Measurements from ENCODE around the gene RPL29.

The RPL29 gene

DNA sequence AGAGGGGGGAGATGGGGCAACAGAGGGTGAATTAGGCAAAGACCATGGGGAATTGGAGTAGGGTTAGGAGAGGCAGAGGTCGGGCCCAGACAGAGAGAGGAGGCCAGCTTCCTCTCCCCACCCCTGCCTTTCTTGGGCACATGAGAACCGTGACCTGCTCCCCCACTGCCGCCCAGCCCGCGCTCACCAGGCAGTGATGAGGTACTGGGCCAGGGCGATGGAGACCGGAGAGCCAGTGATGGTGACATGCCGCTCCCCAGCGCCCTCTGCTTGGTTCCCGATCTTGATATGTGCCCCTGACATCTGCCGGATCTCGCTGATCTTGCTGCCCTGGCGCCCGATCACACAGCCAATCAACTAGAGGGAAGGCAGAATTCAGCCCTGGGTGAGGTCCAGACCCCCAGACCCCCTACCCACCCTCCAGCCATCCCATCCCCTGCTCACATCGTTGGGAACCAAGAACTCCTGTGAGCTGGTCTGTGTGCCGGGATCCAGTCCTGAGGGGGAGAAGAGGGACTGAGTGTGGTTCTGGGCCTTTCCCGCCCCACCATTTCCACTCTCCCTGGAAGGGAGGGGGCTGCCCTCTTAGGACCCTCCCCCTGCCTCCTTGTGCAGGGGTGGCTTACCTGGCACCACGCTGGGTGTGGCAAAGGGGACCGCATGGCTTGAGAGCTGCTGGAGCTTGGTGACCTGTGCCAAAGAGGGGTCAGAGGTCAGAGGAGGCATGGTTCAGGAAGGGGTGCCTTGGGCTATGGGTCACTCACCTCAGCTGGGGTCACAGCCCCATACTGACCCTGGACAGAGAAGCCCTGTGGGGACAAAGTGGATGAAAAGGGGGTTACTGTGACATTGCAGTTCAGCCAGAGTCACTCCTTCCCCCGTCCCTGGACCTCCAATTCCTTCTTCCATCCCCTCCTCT is 36.8 kb downstream of the RPL29 start:
- FAIRE-seq, result no peak
- no peak for DNase-seq (ENCODE audit: insufficient read length)
- TF ChIP-seq POLR2AphosphoS5 (IDR thresholded peaks at IDR 0.05; ENCODE audit: low read depth, low read length), result no peak
- TF ChIP-seq TAF1 (IDR thresholded peaks at IDR 0.05; ENCODE audit: borderline replicate concordance, low read depth, low read length), result no peak
- no peak for TF ChIP-seq POLR2A (IDR thresholded peaks at IDR 0.05; ENCODE audit: low read depth, low read length)

DNA sequence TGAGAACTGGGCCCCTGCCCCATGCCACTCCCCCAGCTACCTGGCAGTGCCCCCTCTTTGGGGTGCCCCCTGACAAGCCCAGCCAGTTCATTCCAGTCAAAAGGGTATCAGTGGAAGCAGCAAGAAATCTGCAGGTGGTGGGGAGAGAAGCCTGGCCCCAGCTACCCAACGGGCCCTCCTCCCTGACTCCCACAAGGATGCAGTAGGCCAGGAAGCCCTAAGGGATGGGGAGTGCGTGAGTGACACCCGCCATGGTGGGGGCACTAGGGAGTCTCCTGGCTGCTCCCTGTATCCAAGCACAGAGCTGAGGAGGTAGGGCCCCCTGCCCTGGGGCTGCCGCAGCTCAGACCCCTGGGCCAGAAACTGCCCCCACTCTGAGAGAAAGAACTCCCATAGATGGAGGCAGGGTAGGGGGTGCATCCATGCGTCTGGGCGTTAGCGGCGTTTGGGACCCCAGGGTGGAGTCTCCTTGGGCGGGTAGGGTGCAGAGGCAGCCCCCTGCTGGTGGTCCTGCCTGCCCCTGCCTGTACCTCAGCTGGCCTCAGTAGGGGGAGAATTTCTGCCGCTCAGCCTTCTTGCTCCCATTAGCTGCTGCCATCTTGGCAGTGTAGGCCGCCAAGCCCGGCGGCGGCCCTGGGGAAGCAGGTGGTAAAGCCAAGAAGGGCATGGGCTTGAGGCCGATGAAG is 38.0 kb downstream of the RPL29 start:
- no peak for TF ChIP-seq POLR2A (IDR thresholded peaks at IDR 0.05; ENCODE audit: low read depth, low read length)
- TF ChIP-seq TAF1 (IDR thresholded peaks at IDR 0.05; ENCODE audit: borderline replicate concordance, low read depth, low read length), result no peak
- TF ChIP-seq POLR2AphosphoS5 (IDR thresholded peaks at IDR 0.05; ENCODE audit: low read depth, low read length), result no peak
- no peak for DNase-seq (ENCODE audit: insufficient read length)
- FAIRE-seq, result no peak

DNA sequence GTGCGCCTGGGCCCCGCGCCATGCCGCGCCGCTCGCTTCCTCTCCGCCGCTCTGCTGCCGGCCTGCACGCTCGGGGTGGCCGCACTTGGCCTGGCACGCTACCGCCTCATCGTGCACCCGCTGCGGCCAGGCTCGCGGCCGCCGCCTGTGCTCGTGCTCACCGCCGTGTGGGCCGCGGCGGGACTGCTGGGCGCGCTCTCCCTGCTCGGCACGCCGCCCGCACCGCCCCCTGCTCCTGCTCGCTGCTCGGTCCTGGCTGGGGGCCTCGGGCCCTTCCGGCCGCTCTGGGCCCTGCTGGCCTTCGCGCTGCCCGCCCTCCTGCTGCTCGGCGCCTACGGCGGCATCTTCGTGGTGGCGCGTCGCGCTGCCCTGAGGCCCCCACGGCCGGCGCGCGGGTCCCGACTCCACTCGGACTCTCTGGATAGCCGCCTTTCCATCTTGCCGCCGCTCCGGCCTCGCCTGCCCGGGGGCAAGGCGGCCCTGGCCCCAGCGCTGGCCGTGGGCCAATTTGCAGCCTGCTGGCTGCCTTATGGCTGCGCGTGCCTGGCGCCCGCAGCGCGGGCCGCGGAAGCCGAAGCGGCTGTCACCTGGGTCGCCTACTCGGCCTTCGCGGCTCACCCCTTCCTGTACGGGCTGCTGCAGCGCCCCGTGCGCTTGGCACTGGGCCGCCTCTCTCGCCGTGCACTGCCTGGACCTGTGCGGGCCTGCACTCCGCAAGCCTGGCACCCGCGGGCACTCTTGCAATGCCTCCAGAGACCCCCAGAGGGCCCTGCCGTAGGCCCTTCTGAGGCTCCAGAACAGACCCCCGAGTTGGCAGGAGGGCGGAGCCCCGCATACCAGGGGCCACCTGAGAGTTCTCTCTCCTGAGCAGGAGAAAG is 39.6 kb downstream of the RPL29 start:
- TF ChIP-seq TAF1 (IDR thresholded peaks at IDR 0.05; ENCODE audit: borderline replicate concordance, low read depth, low read length) (no peak), POLR2AphosphoS5 (IDR thresholded peaks at IDR 0.05; ENCODE audit: low read depth, low read length) (no peak)
- FAIRE-seq (no peak), DNase-seq (ENCODE audit: insufficient read length) (no peak)

DNA sequence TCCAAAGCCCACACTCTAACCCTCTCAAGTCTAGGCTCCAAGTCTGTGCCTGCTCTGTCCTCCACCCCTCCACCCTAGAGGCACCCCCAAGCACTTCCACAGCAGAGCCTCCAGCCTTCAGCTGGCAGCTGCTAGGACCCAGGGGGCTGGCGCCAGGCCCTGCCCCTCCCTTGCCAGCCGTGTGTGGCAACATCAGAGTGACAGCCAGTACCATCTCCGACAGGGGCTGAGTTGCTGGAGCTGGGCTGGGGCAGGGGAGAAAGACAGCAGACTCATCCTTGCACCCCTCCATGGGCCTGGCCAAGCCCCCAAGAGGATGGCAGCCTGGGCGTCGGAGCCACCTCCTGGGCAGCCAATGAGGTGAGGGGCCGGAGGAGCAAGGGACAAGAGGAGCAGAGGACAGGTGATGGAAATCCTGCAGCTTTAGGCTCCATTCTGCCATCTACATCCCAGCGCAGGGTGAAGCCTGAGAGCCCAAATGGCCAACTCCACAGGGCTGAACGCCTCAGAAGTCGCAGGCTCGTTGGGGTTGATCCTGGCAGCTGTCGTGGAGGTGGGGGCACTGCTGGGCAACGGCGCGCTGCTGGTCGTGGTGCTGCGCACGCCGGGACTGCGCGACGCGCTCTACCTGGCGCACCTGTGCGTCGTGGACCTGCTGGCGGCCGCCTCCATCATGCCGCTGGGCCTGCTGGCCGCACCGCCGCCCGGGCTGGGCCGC is 40.4 kb downstream of the RPL29 start, which contains the start of gene GPR62:
GPR62 (plus strand) TSS at position 207 of the 718 bp plus-strand sequence; CDS start at position 479, 272 bp downstream.
- TF ChIP-seq POLR2AphosphoS5 (IDR thresholded peaks at IDR 0.05; ENCODE audit: low read depth, low read length) (no peak), POLR2A (IDR thresholded peaks at IDR 0.05; ENCODE audit: low read depth, low read length) (no peak), TAF1 (IDR thresholded peaks at IDR 0.05; ENCODE audit: borderline replicate concordance, low read depth, low read length) (no peak)
- DNase-seq (ENCODE audit: insufficient read length), result no peak
- no peak for FAIRE-seq

DNA sequence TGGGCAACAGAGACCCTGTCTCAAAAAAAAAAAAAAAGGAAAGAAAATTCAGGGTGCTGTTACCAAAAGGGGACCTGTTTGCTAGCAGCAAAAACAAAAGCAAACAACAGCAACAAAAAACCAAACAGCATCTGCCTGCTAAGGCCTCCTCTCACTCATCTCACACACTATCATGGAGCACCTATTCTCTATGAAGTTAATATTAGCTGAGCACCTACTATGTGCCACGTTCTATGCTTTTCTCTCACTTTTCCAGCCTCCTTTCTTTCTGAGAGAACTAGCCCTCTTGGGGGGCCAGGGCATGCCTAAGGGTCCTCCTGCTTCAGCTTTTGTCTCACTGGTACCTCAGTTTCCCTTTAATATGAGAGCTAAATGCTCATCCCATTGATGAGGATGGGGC is 41.0 kb downstream of the RPL29 start:
- DNase-seq (ENCODE audit: insufficient read length) (no peak), FAIRE-seq (no peak)
- TF ChIP-seq POLR2A (IDR thresholded peaks at IDR 0.05; ENCODE audit: low read depth, low read length), result no peak
- TF ChIP-seq TAF1 (IDR thresholded peaks at IDR 0.05; ENCODE audit: borderline replicate concordance, low read depth, low read length), result no peak
- TF ChIP-seq POLR2AphosphoS5 (IDR thresholded peaks at IDR 0.05; ENCODE audit: low read depth, low read length), result no peak

DNA sequence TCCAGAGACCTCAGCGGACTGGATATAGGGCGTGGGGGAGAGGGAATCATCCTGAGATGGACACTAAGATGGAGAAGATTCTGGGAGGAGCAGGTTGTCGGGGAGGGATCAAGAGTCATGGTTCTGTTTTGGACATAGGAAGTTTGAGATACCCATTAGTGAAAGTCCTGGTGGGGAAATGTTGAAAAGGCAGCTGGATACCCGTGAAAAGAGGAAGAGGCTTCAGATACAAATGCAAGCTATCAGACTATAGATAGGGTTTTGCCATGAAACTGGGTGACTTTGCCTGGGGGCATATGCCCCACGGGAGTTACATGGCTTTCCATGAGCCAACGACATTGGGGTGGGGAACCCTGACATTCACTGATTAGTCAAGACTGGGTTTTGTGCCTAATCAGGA is 41.6 kb downstream of the RPL29 start:
- no peak for FAIRE-seq
- TF ChIP-seq POLR2A (IDR thresholded peaks at IDR 0.05; ENCODE audit: low read depth, low read length) (no peak), TAF1 (IDR thresholded peaks at IDR 0.05; ENCODE audit: borderline replicate concordance, low read depth, low read length) (no peak)

DNA sequence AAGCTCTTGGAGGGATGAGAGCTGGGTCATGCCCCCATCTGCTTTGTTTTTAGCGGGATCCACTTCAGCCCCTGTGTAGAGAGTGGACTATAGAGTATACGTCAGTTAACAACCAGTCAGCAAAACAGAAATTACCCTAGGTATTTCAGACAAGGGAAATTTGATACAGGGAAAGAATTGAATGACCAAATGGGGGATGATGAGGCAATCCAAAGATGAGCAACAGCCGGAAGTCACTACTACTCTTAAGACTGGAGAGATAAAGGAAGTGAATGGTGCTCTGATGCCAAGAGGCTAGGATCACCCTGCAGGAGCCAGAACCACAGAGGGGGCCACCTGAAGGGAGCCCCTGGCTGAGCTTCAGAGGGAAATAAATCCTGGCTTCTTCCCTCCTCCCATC is 42.2 kb downstream of the RPL29 start:
- no peak for TF ChIP-seq TAF1 (IDR thresholded peaks at IDR 0.05; ENCODE audit: borderline replicate concordance, low read depth, low read length)
- TF ChIP-seq POLR2AphosphoS5 (IDR thresholded peaks at IDR 0.05; ENCODE audit: low read depth, low read length), result no peak
- no peak for TF ChIP-seq POLR2A (IDR thresholded peaks at IDR 0.05; ENCODE audit: low read depth, low read length)
- FAIRE-seq, result no peak
- no peak for DNase-seq (ENCODE audit: insufficient read length)

More for the DNA sequence above, 41.6 kb downstream of the RPL29 start:
- DNase-seq (ENCODE audit: insufficient read length), result no peak

DNA sequence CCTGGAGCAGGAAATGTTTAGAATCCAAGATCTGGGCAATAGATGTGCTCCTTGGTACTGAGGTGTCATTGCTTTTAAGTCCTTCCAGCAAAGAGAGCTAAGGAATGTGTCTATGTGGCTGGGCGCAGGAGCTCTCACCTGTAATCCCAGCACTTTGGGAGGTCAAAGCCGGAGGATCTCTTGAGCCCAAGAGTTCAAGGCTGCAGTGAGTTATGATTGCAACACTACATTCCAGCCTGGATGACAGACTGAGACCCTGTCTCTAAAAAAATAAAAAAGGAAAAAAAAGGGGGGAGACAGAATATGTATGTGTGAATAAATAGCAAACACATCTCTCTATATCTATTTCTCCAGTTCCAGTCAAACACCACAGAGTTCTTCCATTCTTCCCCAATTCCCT is 44.8 kb downstream of the RPL29 start:
- no peak for FAIRE-seq
- TF ChIP-seq POLR2A (IDR thresholded peaks at IDR 0.05; ENCODE audit: low read depth, low read length), result no peak
- no peak for TF ChIP-seq TAF1 (IDR thresholded peaks at IDR 0.05; ENCODE audit: borderline replicate concordance, low read depth, low read length)
- TF ChIP-seq POLR2AphosphoS5 (IDR thresholded peaks at IDR 0.05; ENCODE audit: low read depth, low read length), result no peak
- no peak for DNase-seq (ENCODE audit: insufficient read length)

DNA sequence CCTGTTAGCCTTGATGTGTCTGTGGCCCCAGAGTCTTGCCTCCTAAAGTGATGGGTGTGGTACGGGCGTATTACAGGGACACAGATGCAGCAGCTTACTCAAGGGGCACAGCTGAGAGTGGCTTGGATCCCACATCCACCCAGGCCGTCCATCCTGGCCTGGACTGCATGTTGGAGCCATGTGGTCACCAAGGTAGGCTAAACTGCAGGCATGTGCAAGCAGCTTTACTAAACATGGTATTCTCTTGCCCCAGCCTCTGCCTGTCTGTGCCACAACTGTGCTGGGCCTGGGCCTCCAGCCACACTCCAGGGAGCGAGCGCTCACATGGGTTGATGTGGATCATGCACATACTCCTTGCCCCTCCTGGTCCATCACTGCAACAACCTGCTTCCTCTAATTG is 46.6 kb downstream of the RPL29 start:
- no peak for FAIRE-seq
- DNase-seq (ENCODE audit: insufficient read length), result no peak
- TF ChIP-seq TAF1 (IDR thresholded peaks at IDR 0.05; ENCODE audit: borderline replicate concordance, low read depth, low read length), result no peak
- TF ChIP-seq POLR2A (IDR thresholded peaks at IDR 0.05; ENCODE audit: low read depth, low read length), result no peak
- no peak for TF ChIP-seq POLR2AphosphoS5 (IDR thresholded peaks at IDR 0.05; ENCODE audit: low read depth, low read length)

DNA sequence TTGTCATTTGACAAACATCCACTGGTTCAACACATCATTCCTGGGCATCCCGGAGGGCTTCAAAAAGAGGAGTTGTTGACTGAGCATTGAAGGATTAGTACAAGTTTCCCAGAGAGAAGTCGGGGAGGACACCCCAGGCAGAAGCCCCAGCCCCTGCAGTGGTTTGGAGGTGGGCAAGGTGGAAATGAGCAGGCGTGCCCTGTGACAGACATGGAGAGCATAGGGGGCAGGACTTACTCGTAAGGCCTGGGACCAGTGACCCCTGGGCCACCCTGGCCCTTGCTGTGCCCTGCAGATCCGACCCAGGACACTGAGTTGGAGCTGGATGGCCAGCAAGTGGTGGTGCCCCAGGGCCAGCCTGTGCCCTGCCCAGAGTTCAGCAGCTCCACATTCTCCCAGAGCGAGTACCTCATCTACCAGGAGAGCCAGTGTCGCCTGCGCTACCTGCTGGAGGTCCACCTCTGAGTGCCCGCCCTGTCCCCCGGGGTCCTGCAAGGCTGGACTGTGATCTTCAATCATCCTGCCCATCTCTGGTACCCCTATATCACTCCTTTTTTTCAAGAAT is 47.6 kb downstream of the RPL29 start:
- TF ChIP-seq POLR2A (IDR thresholded peaks at IDR 0.05; ENCODE audit: low read depth, low read length) (no peak), TAF1 (IDR thresholded peaks at IDR 0.05; ENCODE audit: borderline replicate concordance, low read depth, low read length) (no peak), POLR2AphosphoS5 (IDR thresholded peaks at IDR 0.05; ENCODE audit: low read depth, low read length) (no peak)
- FAIRE-seq (no peak), DNase-seq (ENCODE audit: insufficient read length) (no peak)

All from GM12892 (cell line).